Activated T-helper 1 cell treated with anti-CD3 and anti-CD28 coated beads, Interleukin-2, amount 50 U/mL, for 16 hours (primary cell): Measurements from ENCODE around the gene ADAMTSL3.
A peak's percentile ranks its signal among the peaks of the same experiment; 100 is the strongest.
"Not testable (repeated sequence)": the region's sequence is repeated elsewhere in the genome, so short reads cannot be mapped to it uniquely, and the experiment has no call there.

Source experiments
- DNase-seq, 2 donors: peaks; one replicate each; pipeline ENCODE4 v3.0.0-alpha.2; 2020; ENCODE audit warnings: low read depth in 1 of 2, low spot score in 1 of 2

ADAMTSL3 gene

DNA sequence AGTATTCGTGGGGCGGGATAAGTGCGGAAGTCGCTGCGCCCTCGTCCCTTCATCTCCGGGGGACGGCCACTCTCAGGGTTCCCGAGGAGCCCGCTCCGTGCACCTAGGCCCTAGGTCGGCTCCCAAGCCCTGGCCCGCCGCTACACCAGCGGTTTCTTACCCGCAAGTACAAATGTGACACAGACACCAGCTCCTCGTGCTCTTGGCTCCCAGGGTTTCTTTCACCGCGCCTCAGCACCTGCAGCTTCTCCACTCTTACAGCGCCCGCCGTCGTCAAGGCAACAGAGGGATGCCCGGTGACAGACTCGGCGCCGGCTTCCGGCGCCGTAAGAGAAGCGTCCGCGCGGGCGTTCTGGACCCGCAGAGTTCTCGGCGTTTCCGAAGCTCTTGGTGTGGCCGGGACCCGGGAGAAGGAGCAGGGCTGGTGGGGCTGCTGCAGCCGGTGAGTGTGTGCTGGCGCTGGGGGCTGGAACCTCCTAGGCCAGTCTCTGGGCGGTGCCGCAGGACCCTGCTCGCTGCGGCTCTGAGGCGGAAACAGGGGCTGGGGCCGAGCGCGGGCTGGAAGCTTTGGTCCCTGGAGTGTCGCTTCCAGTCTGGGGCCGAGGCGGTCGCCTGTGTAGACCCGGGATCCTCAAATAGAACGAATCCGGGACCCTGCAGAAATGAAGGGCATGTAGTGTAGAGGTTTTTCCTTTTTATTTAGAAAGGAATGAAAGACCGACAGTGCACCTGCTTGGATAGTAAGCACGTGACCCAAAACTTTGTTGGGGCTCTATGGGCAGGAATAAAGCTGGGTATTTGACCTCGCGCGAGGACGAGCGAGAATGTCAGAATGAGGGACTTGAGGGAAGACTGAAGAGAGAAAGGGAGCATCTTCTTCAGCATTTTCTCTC lies 426.2 kb downstream of the ADAMTSL3 start:
- peak; percentile 2 to 3 for DNase-seq

DNA sequence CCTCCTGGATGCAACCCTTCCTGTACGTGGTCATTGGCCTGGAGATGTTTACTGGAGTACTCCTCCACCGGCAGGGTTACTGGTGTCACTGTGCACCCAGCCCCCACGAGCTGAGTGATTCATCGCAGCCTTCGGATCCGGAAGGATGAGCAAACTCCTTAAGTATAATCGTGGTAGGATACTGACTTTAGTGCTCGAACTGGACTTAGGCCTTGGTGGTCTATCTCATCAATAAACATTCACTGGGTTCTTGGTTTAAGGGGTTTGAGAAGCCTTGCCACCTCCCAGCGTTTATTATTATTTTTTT lies 426.8 kb downstream of the ADAMTSL3 start:
- DNase-seq: not testable (repeated sequence)

DNA sequence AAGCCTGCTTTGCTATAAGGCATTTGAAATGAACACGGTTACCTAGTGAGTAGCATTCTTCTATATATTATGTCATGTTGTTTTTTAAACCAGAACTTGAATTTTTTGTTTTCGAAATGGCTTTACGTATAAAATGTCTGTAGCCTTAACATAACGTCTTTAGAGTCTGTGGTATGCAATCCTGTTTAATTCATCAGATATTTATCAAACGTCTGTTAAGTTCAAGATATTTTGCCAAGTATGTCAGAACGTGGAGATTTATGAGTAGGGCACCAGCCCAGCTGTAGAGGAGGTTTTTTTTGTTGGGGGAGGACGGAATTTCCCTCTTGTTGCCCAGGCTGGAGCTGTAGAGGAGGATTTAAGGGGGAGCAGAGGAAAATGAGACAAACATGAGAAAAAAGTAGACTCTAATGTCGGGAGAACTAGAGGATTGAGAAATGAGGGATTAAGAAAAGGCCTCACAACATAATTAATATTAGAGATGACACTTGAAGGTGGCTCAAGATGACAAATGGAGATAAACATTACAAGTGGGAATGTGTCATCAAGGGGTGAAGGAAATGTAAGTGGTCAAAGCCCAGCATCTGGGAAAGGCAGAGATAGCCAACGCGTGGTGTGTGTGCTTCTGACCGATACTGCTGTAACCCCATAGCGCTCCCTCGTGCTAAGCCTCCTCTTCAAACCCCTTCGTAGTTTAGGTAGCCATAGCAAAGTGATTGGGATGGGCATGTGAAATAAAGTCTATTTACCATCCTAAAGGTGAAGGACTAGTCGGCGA lies 427.7 kb downstream of the ADAMTSL3 start:
- no peak for DNase-seq

DNA sequence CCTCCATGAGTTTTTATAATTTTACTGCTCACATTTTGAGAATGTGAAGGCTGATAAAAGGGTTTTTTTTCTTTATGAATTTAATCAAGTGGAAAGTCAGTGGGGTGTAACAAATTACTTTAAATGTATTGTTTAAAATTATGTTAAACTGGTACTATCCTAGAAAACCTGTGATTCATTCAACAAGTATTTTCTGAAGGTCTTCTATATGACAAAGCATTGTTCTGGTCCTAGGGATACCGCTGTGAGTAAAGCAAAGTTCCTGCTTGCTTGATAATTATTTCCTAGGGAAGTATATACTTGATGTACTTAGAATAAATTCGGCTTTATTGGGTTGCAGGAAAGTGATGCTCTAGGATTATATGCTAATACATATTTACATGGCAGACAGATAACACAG lies 428.8 kb downstream of the ADAMTSL3 start:
- no peak for DNase-seq

GRCh38 chr15:84086071-84086470 lies 432.1 kb downstream of the ADAMTSL3 start:
- DNase-seq: not testable (repeated sequence)
